ENCODE measurements around the gene KIAA0586. TPM values are rescaled to one million over a fixed set of nuclear protein-coding genes. Genes with fewer than 3 reads are reported as not detected.
"Not testable (repeated sequence)": the region's sequence is repeated elsewhere in the genome, so short reads cannot be mapped to it uniquely, and the experiment has no call there.

The KIAA0586 gene
- polyA plus RNA-seq, 4 donors = 19.3 to 24.2 (median 21.9) TPM

- no peak for DNase-seq (ENCODE audit: low read depth in 4 of 4, low spot score in 3 of 4)
Measured at GRCh38 chr14:58463147-58463546, 35.6 kb downstream of the KIAA0586 start.

- no peak for DNase-seq (ENCODE audit: low read depth in 4 of 4, low spot score in 3 of 4)
Measured at GRCh38 chr14:58464652-58465051, 37.1 kb downstream of the KIAA0586 start.

GRCh38 chr14:58465421-58465820 lies 37.9 kb downstream of the KIAA0586 start:
- no peak for DNase-seq (ENCODE audit: low read depth in 4 of 4, low spot score in 3 of 4)

GRCh38 chr14:58466459-58466858 lies 38.9 kb downstream of the KIAA0586 start:
- no peak for DNase-seq (ENCODE audit: low read depth in 4 of 4, low spot score in 3 of 4)

GRCh38 chr14:58467575-58467974 lies 40.1 kb downstream of the KIAA0586 start:
- no peak for DNase-seq (ENCODE audit: low read depth in 4 of 4, low spot score in 3 of 4)

- DNase-seq (ENCODE audit: low read depth in 4 of 4, low spot score in 3 of 4) = no peak
Measured at GRCh38 chr14:58469309-58469708, 41.8 kb downstream of the KIAA0586 start.

- DNase-seq (ENCODE audit: low read depth in 4 of 4, low spot score in 3 of 4) = no peak
Measured at GRCh38 chr14:58476320-58476719, 48.8 kb downstream of the KIAA0586 start.

GRCh38 chr14:58477653-58478052 lies 50.1 kb downstream of the KIAA0586 start:
- DNase-seq (ENCODE audit: low read depth in 4 of 4, low spot score in 3 of 4) = no peak

- DNase-seq (ENCODE audit: low read depth in 4 of 4, low spot score in 3 of 4) = not testable (repeated sequence)
Measured at GRCh38 chr14:58478329-58478728, 50.8 kb downstream of the KIAA0586 start.

GRCh38 chr14:58479975-58480374 lies 52.5 kb downstream of the KIAA0586 start:
- DNase-seq (ENCODE audit: low read depth in 4 of 4, low spot score in 3 of 4) = no peak

GRCh38 chr14:58484176-58484575 lies 56.7 kb downstream of the KIAA0586 start:
- peak in 3 of 4 donors; percentile 11 to 27 (median 22) for DNase-seq (ENCODE audit: low read depth in 4 of 4, low spot score in 3 of 4)

GRCh38 chr14:58488550-58488949 lies 61.0 kb downstream of the KIAA0586 start:
- no peak for DNase-seq (ENCODE audit: low read depth in 4 of 4, low spot score in 3 of 4)

GRCh38 chr14:58491593-58491992 lies 64.1 kb downstream of the KIAA0586 start:
- no peak for DNase-seq (ENCODE audit: low read depth in 4 of 4, low spot score in 3 of 4)

- DNase-seq (ENCODE audit: low read depth in 4 of 4, low spot score in 3 of 4) = no peak
Measured at GRCh38 chr14:58492044-58492443, 64.5 kb downstream of the KIAA0586 start.

GRCh38 chr14:58501214-58501816 lies 73.8 kb downstream of the KIAA0586 start:
- DNase-seq (ENCODE audit: low read depth in 4 of 4, low spot score in 3 of 4) = peak in 3 of 4 donors; percentile 20 to 46 (median 35)

GRCh38 chr14:58513272-58513671 lies 85.8 kb downstream of the KIAA0586 start:
- DNase-seq (ENCODE audit: low read depth in 4 of 4, low spot score in 3 of 4) = no peak

GRCh38 chr14:58517592-58517991 lies 90.1 kb downstream of the KIAA0586 start:
- no peak for DNase-seq (ENCODE audit: low read depth in 4 of 4, low spot score in 3 of 4)

- DNase-seq (ENCODE audit: low read depth in 4 of 4, low spot score in 3 of 4) = not testable (repeated sequence)
Measured at GRCh38 chr14:58525691-58526090, 98.2 kb downstream of the KIAA0586 start.

- DNase-seq (ENCODE audit: low read depth in 4 of 4, low spot score in 3 of 4) = no peak
Measured at GRCh38 chr14:58533446-58533845, 105.9 kb downstream of the KIAA0586 start.

- no peak for DNase-seq (ENCODE audit: low read depth in 4 of 4, low spot score in 3 of 4)
Measured at GRCh38 chr14:58535044-58535443, 107.5 kb downstream of the KIAA0586 start.

GRCh38 chr14:58537004-58537403 lies 109.5 kb downstream of the KIAA0586 start:
- no peak for DNase-seq (ENCODE audit: low read depth in 4 of 4, low spot score in 3 of 4)

GRCh38 chr14:58540749-58541632 lies 113.5 kb downstream of the KIAA0586 start:
- DNase-seq (ENCODE audit: low read depth in 4 of 4, low spot score in 3 of 4) = no peak

Measured in left renal pelvis (tissue), 4 donors.